Thoracic aorta (tissue), 2 donors: ENCODE measurements around the gene EEFSEC. TPM values are rescaled to one million over a fixed set of nuclear protein-coding genes. Genes with fewer than 3 reads are reported as not detected.

ENCODE experiments used
- ATAC-seq: fragments of 150-250 bp; one replicate; pipeline ENCODE4 v1.8.0; 2017; ENCODE audit warnings: low read depth; ENCODE audit not compliant: insufficient number of reproducible peaks, low FRiP score
- DNase-seq: peaks from one replicate; pipeline ENCODE4 v3.0.0-alpha.2; 2020; ENCODE audit warnings: low spot score
- H3K27ac ChIP-seq, 2 donors: fragments of 200-600 bp; sonication (generic); 1 replicate in 1 of 2; 2 replicates in 1 of 2; pipeline ENCODE4 v1.5.1; 2016; ENCODE audit warnings: mild to moderate bottlenecking in 2 of 2, moderate library complexity in 2 of 2
- H3K27me3 ChIP-seq: fragments of 200-600 bp; sonication (generic); replicated peaks from 2 replicates; pipeline ENCODE4 v1.6.0; 2016; ENCODE audit warnings: mild to moderate bottlenecking; ENCODE audit not compliant: insufficient read depth
- H3K36me3 ChIP-seq: fragments of 200-600 bp; sonication (generic); one replicate; pipeline ENCODE4 v1.5.1; 2016
- H3K4me1 ChIP-seq, 2 donors: fragments of 200-600 bp; sonication (generic); 1 replicate in 1 of 2; 2 replicates in 1 of 2; pipeline versions ENCODE4 v1.5.1 to v1.6.0; 2016; ENCODE audit warnings: low read depth in 2 of 2, mild to moderate bottlenecking in 1 of 2; ENCODE audit not compliant: control insufficient read depth in 1 of 2
- H3K4me3 ChIP-seq: fragments of 200-600 bp; sonication (generic); 2 replicates; pipeline ENCODE4 v1.5.1; 2016; ENCODE audit warnings: mild to moderate bottlenecking
- H3K9me3 ChIP-seq: fragments of 200-600 bp; sonication (generic); 2 replicates; pipeline ENCODE4 v1.5.1; 2016
- total RNA-seq, 2 donors: library from RNA; depleted of rRNA; stranded (reverse); fragments of >200 nt; gene quantifications; one replicate each; pipeline versions ENCODE4 v1.1.0 to v1.2.3, GENCODE V29; 2016
- TF ChIP-seq, protein P1 (sequence below): fragments of 200-600 bp; sonication (generic); IDR thresholded peaks from one replicate; pipeline ENCODE4 v1.5.1; 2019; ENCODE audit warnings: antibody characterized with exemption

Gene EEFSEC
- total RNA-seq, 2 donors from 2014 or later: 16.1 to 17.5 TPM

- H3K27me3 ChIP-seq: no peaks in the 10 kb centered on the region
- no peak overlapping the region for H3K4me3 ChIP-seq
- H3K9me3 ChIP-seq: no peaks in the 10 kb centered on the region
- ATAC-seq: no peak
- H3K36me3 ChIP-seq: peaks cover 5% of the 10 kb centered on the region
- H3K4me1 ChIP-seq: no peaks in the 10 kb centered on the region
- TF ChIP-seq, protein P1, sequence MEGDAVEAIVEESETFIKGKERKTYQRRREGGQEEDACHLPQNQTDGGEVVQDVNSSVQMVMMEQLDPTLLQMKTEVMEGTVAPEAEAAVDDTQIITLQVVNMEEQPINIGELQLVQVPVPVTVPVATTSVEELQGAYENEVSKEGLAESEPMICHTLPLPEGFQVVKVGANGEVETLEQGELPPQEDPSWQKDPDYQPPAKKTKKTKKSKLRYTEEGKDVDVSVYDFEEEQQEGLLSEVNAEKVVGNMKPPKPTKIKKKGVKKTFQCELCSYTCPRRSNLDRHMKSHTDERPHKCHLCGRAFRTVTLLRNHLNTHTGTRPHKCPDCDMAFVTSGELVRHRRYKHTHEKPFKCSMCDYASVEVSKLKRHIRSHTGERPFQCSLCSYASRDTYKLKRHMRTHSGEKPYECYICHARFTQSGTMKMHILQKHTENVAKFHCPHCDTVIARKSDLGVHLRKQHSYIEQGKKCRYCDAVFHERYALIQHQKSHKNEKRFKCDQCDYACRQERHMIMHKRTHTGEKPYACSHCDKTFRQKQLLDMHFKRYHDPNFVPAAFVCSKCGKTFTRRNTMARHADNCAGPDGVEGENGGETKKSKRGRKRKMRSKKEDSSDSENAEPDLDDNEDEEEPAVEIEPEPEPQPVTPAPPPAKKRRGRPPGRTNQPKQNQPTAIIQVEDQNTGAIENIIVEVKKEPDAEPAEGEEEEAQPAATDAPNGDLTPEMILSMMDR: no peak
- H3K27ac ChIP-seq: no peak overlapping the region
- DNase-seq: no peak
Measured at GRCh38 chr3:128336337-128337156, 183.3 kb downstream of the EEFSEC start.

DNA sequence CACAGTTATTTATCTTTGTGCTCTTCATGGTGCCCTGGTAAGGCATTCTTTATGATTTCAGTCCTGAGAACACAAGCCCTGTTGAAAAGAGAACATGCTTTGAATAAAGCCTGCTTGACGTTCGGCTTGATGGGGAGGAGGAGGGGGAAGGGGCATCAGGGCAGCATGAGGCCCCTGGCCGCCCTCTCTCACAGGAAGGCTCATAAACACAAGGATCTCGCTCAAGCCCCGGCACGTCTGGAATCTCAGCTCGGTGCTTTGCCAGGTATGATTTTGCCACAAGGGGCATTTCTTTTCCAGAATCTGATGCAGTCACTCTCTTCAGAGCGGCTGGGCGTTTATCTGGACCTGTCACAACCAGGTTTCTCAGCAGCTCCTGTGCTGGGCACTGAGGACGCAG is 184.0 kb downstream of the EEFSEC start:
- no peaks in the 10 kb centered on the region for H3K27me3 ChIP-seq
- no peaks in the 10 kb centered on the region for H3K4me1 ChIP-seq
- no peaks in the 10 kb centered on the region for H3K9me3 ChIP-seq
- no peak for DNase-seq
- TF ChIP-seq, protein P1: no peak
- peaks cover 9% of the 10 kb centered on the region for H3K36me3 ChIP-seq
- no peak overlapping the region for H3K4me3 ChIP-seq
- ATAC-seq: no peak
- H3K27ac ChIP-seq: no peak overlapping the region

GRCh38 chr3:128338536-128339330 is 185.5 kb downstream of the EEFSEC start:
- Histone ChIP-seq H3K4me3 (no peak overlapping the region), H3K9me3 (no peaks in the 10 kb centered on the region), H3K4me1 (no peaks in the 10 kb centered on the region), H3K27ac (no peak overlapping the region), H3K27me3 (no peaks in the 10 kb centered on the region), H3K36me3 (peaks cover 5% of the 10 kb centered on the region)
- TF ChIP-seq, protein P1: no peak
- ATAC-seq (no peak), DNase-seq (no peak)

- ATAC-seq (no peak), DNase-seq (no peak)
- TF ChIP-seq, protein P1: no peak
Measured at GRCh38 chr3:128339491-128340012, 186.3 kb downstream of the EEFSEC start.

More at GRCh38 chr3:128339491-128340012, 186.3 kb downstream of the EEFSEC start:
- no peak overlapping the region for H3K4me3 ChIP-seq
- no peaks in the 10 kb centered on the region for H3K4me1 ChIP-seq
- H3K36me3 ChIP-seq: peaks cover 5% of the 10 kb centered on the region
- H3K27ac ChIP-seq: no peak overlapping the region
- no peaks in the 10 kb centered on the region for H3K27me3 ChIP-seq
- no peaks in the 10 kb centered on the region for H3K9me3 ChIP-seq
